Measurements from ENCODE around the gene PNMA6A.
"Not testable (repeated sequence)": the region's sequence is repeated elsewhere in the genome, so short reads cannot be mapped to it uniquely, and the experiment has no call there.

DNA sequence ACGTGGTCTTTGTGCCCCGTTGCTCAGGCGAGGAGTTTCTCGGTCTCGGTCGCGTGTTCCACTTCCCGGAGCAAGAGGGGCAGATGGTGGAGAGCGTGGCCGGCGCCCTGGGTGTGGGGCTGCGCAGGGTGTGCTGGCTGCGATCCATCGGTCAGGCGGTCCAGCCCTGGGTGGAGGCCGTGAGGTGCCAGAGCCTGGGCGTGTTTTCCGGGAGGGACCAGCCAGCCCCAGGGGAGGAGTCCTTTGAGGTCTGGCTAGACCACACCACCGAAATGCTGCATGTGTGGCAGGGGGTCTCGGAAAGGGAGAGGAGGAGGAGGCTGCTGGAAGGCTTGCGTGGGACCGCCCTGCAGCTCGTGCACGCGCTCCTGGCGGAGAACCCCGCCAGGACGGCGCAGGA is 1.1 kb downstream of the PNMA6A start:
- TF ChIP-seq, protein P1, sequence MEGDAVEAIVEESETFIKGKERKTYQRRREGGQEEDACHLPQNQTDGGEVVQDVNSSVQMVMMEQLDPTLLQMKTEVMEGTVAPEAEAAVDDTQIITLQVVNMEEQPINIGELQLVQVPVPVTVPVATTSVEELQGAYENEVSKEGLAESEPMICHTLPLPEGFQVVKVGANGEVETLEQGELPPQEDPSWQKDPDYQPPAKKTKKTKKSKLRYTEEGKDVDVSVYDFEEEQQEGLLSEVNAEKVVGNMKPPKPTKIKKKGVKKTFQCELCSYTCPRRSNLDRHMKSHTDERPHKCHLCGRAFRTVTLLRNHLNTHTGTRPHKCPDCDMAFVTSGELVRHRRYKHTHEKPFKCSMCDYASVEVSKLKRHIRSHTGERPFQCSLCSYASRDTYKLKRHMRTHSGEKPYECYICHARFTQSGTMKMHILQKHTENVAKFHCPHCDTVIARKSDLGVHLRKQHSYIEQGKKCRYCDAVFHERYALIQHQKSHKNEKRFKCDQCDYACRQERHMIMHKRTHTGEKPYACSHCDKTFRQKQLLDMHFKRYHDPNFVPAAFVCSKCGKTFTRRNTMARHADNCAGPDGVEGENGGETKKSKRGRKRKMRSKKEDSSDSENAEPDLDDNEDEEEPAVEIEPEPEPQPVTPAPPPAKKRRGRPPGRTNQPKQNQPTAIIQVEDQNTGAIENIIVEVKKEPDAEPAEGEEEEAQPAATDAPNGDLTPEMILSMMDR (IDR thresholded peaks at IDR 0.05; ENCODE audit: insufficient read depth, low read depth, low read length), result not testable (repeated sequence)
- TF ChIP-seq EZH2 (IDR thresholded peaks at IDR 0.05; ENCODE audit: insufficient read depth, low read length), result not testable (repeated sequence)

Data from astrocyte (in vitro differentiated cells and primary cell).